ENCODE data around the gene FAM110D. TPM values are rescaled to one million over a fixed set of nuclear protein-coding genes. Genes with fewer than 3 reads are reported as not detected.

FAM110D gene
- total and polyA plus RNA-seq, 2 donors (not counting 3 experiments of a cell fraction or from before 2014, with no cell fraction given) = 2.6 to 5.1 TPM

DNA sequence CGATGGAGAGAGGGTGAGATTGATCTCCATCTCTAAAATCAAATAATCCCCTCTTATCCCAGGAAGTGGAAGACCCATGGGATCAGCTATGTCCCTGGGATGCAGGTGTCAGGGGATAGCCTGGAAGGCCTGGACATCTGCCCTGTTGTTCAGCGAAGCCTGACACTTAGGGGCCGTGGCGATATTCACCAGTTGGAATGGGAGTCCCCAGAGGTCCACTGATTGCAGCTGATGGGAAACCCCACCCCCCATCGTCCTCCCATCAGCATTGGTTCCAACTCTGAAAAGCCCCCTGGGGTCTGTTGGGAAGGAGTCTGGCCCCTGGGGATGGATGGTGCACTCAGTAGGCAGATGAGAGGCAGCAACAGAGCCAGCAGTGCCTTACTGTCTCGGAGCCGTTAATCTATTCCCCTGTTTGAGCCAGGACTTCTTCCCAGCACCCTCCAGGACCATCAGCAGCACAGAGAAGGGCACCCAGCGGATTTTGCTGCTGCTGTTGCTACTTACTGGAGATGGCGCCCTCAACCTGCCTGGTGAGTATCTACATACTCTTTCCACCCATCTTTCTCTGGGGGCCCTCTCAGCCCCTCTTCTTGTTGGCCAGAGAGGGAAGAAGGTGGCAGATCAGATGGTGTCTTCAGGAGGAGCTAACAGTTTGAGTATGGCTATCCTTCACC is 44.9 kb downstream of the FAM110D start:
- dilution Hi-C loops (cut with MboI; ENCODE audit: extremely low pct_ligation_motif_present, low sequenced_read_pairs) (no loop called here), intact Hi-C loops (cut with micrococcal nuclease) (no loop called here)
- Histone ChIP-seq H4K20me1 (replicated peaks; ENCODE audit: control insufficient read depth, extremely low read depth, insufficient read depth, low read length) (no peaks in the 10 kb centered on the region), H3K27ac (ENCODE audit: insufficient read depth, low read depth, low read length) (no peak overlapping the region), H2AFZ (ENCODE audit: low read depth, low read length) (no peak overlapping the region), H3K9ac (replicated peaks; ENCODE audit: extremely low read depth, insufficient read depth, low read length) (no peak overlapping the region), H3K27me3 (ENCODE audit: control insufficient read depth in 2 of 2, insufficient read depth in 2 of 2, low read length in 2 of 2) (peaks cover 0 to 9% of the 10 kb centered on the region in 2 experiments), H3K36me3 (ENCODE audit: control insufficient read depth in 2 of 2, extremely low read depth in 1 of 2, insufficient read depth in 2 of 2, low read length in 2 of 2) (no peaks in the 10 kb centered on the region), H3K79me2 (ENCODE audit: control insufficient read depth, insufficient read depth, low read length) (no peaks in the 10 kb centered on the region), H3K9me3 (replicated peaks; ENCODE audit: control insufficient read depth, insufficient read depth, low read length) (no peaks in the 10 kb centered on the region), H3K9me1 (replicated peaks; ENCODE audit: control insufficient read depth, extremely low read depth, insufficient read depth, low read length) (no peaks in the 10 kb centered on the region), H3K4me2 (ENCODE audit: insufficient read depth, low read length) (no peak overlapping the region), H3K4me1 (ENCODE audit: control insufficient read depth, extremely low read depth, insufficient read depth, low read length) (no peaks in the 10 kb centered on the region), H3K4me3 (replicated peaks in 1 of 3; ENCODE audit: insufficient read depth in 1 of 3, low read depth in 1 of 3, low read length in 3 of 3) (no peak overlapping the region)
- TF ChIP-seq POLR2A (IDR thresholded peaks at IDR 0.05; ENCODE audit: low read depth, low read length) (no peak), POLR2AphosphoS5 (IDR thresholded peaks at IDR 0.05; ENCODE audit: insufficient read depth, low read depth, low read length) (no peak), GATA2 (IDR thresholded peaks at IDR 0.05; ENCODE audit: insufficient read depth, insufficient read length, low read depth, low read length) (no peak), MYC (IDR thresholded peaks at IDR 0.05; ENCODE audit: low read depth, low read length) (no peak), JUN (IDR thresholded peaks at IDR 0.05; ENCODE audit: borderline replicate concordance, insufficient read depth, insufficient read length, low read depth) (no peak), FOS (IDR thresholded peaks at IDR 0.05; ENCODE audit: borderline replicate concordance, insufficient read depth, low read length) (no peak), EZH2 (IDR thresholded peaks at IDR 0.05; ENCODE audit: borderline replicate concordance, low read depth, low read length, severe bottlenecking) (no peak)
- TF ChIP-seq, protein P1, sequence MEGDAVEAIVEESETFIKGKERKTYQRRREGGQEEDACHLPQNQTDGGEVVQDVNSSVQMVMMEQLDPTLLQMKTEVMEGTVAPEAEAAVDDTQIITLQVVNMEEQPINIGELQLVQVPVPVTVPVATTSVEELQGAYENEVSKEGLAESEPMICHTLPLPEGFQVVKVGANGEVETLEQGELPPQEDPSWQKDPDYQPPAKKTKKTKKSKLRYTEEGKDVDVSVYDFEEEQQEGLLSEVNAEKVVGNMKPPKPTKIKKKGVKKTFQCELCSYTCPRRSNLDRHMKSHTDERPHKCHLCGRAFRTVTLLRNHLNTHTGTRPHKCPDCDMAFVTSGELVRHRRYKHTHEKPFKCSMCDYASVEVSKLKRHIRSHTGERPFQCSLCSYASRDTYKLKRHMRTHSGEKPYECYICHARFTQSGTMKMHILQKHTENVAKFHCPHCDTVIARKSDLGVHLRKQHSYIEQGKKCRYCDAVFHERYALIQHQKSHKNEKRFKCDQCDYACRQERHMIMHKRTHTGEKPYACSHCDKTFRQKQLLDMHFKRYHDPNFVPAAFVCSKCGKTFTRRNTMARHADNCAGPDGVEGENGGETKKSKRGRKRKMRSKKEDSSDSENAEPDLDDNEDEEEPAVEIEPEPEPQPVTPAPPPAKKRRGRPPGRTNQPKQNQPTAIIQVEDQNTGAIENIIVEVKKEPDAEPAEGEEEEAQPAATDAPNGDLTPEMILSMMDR (IDR thresholded peaks at IDR 0.05; ENCODE audit: extremely low read depth in 1 of 2, insufficient read depth in 1 of 2, low read depth in 1 of 2, low read length in 2 of 2) = no peak
- TF ChIP-seq, protein P2, sequence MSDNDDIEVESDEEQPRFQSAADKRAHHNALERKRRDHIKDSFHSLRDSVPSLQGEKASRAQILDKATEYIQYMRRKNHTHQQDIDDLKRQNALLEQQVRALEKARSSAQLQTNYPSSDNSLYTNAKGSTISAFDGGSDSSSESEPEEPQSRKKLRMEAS (IDR thresholded peaks at IDR 0.05; ENCODE audit: insufficient read depth, insufficient read length) = no peak
- ChIA-PET POLR2A (no interaction called here), CTCF (interaction anchor here (1.4 to 1.7 kb wide), 2 partner anchors 30 to 118 kb away, joined by 3 to 6 read pairs; no protein-coding TSS in a partner anchor)
- no peak for FAIRE-seq
- no peak for DNase-seq (ENCODE audit: low read depth, low spot score)
- BruUV-seq (replicated peaks) = no TSS peak

Measured in endothelial cell of umbilical vein (primary cell).